ENCODE measurements around the gene MATK. TPM values are rescaled to one million over a fixed set of nuclear protein-coding genes. Genes with fewer than 3 reads are reported as not detected.

The MATK gene
- total RNA-seq, 1 experiment from 2014 or later: 0.21 TPM

DNA sequence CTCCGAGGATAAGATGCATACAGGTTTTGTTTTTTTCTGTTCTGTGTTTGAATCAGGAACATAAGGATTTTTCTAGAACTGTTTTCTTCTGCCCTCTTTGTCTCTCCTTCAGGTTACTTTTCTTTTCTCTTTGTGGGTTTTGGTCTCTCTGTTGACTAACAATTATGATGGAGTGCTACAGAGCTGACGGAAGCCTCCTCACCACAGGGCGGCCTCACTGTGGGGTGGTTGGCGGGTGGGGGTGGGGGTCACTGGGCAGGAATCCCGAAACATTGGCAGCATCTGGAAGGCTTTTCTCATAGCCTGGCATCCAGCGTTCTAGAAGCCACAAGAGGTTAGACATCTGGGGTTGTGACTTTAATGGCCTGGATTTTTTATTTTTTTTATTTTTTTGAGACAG is 12.0 kb upstream of the MATK start:
- ATAC-seq (no peak), DNase-seq (ENCODE audit: low read depth, low spot score) (no peak)
- intact Hi-C loops (cut with micrococcal nuclease; ENCODE audit: unreplicated experiment) (no loop called here), in situ Hi-C loops (cut with HindIII; ENCODE audit: low pct_unique_long_range_greater_than_20kb, low sequenced_read_pairs) (no loop called here)
- H3K4me3 ChIP-seq (ENCODE audit: low read depth in 2 of 2, low read length in 2 of 2): no peak overlapping the region
- H3K27me3 ChIP-seq (ENCODE audit: control insufficient read depth, insufficient read depth, low read length): no peaks in the 10 kb centered on the region
- ChIA-PET CTCF (no interaction called here), POLR2A (no interaction called here)
- BruUV-seq (replicated peaks): no TSS peak
- H3K27ac ChIP-seq (ENCODE audit: low read length): no peak overlapping the region
- no peaks in the 10 kb centered on the region for H3K4me1 ChIP-seq (ENCODE audit: control insufficient read depth, insufficient read depth, low read length)
- H3K36me3 ChIP-seq (ENCODE audit: control insufficient read depth, insufficient read depth, low read length): no peaks in the 10 kb centered on the region
- no peak for TF ChIP-seq CTCF (IDR thresholded peaks at IDR 0.05)
- no peak for TF ChIP-seq POLR2AphosphoS5 (IDR thresholded peaks at IDR 0.05; ENCODE audit: low read depth, low read length)
- no peak for TF ChIP-seq REST (IDR thresholded peaks at IDR 0.05; ENCODE audit: insufficient read depth in 1 of 2, low read depth in 2 of 2, low read length in 1 of 2)
- no peak for TF ChIP-seq TCF7L2 (IDR thresholded peaks at IDR 0.05; ENCODE audit: low read depth, low read length)
- no peak for TF ChIP-seq SIN3A (IDR thresholded peaks at IDR 0.05; ENCODE audit: borderline replicate concordance, insufficient read depth, low read depth, low read length)
- H3K9me3 ChIP-seq (ENCODE audit: control insufficient read depth, insufficient read depth, low read depth, low read length): no peaks in the 10 kb centered on the region

- no TSS peak for BruUV-seq (replicated peaks)
- intact Hi-C loops (cut with micrococcal nuclease; ENCODE audit: unreplicated experiment): no loop called here
- in situ Hi-C loops (cut with HindIII; ENCODE audit: low pct_unique_long_range_greater_than_20kb, low sequenced_read_pairs): no loop called here
- ChIA-PET POLR2A (no interaction called here), CTCF (interaction anchor here (1.1 kb wide), 1 partner anchor 52 kb away, joined by 3 read pairs; no protein-coding TSS in a partner anchor)
- Histone ChIP-seq H3K27ac (ENCODE audit: low read length) (no peak overlapping the region), H3K36me3 (ENCODE audit: control insufficient read depth, insufficient read depth, low read length) (no peaks in the 10 kb centered on the region), H3K9me3 (ENCODE audit: control insufficient read depth, insufficient read depth, low read depth, low read length) (no peaks in the 10 kb centered on the region), H3K4me1 (ENCODE audit: control insufficient read depth, insufficient read depth, low read length) (no peaks in the 10 kb centered on the region), H3K27me3 (ENCODE audit: control insufficient read depth, insufficient read depth, low read length) (no peaks in the 10 kb centered on the region), H3K4me3 (ENCODE audit: low read depth in 2 of 2, low read length in 2 of 2) (no peak overlapping the region)
- DNase-seq (ENCODE audit: low read depth, low spot score): no peak
- no peak for ATAC-seq
- TF ChIP-seq CTCF (IDR thresholded peaks at IDR 0.05): no peak
- TF ChIP-seq SIN3A (IDR thresholded peaks at IDR 0.05; ENCODE audit: borderline replicate concordance, insufficient read depth, low read depth, low read length): no peak
- no peak for TF ChIP-seq REST (IDR thresholded peaks at IDR 0.05; ENCODE audit: insufficient read depth in 1 of 2, low read depth in 2 of 2, low read length in 1 of 2)
- TF ChIP-seq POLR2AphosphoS5 (IDR thresholded peaks at IDR 0.05; ENCODE audit: low read depth, low read length): no peak
- TF ChIP-seq TCF7L2 (IDR thresholded peaks at IDR 0.05; ENCODE audit: low read depth, low read length): no peak
These were observed 10.2 kb upstream of the MATK start for GRCh38 chr19:3796358-3796757.

Measured in Panc1 (cell line).